ENCODE results near the gene NMBR. TPM values are rescaled to one million over a fixed set of nuclear protein-coding genes. Genes with fewer than 3 reads are reported as not detected.
A peak's percentile ranks its signal among the peaks of the same experiment; 100 is the strongest.
"Not testable (repeated sequence)": the region's sequence is repeated elsewhere in the genome, so short reads cannot be mapped to it uniquely, and the experiment has no call there.

Gene NMBR
- total and polyA plus RNA-seq, 9 donors: 0.09 to 0.36 (median 0.15) TPM; not detected in 4

GRCh38 chr6:142031035-142031434 is 115.9 kb downstream of the NMBR start:
- no peak for DNase-seq
- Histone ChIP-seq H3K27ac (ENCODE audit: low read length) (no peak overlapping the region), H3K36me3 (ENCODE audit: control insufficient read depth, insufficient read depth, low read length) (no peaks in the 10 kb centered on the region), H3K9me3 (replicated peaks; ENCODE audit: control insufficient read depth, low read depth, low read length) (no peaks in the 10 kb centered on the region), H3K4me1 (ENCODE audit: control insufficient read depth, insufficient read depth, low read length) (no peaks in the 10 kb centered on the region), H3K4me3 (ENCODE audit: low read length) (no peak overlapping the region), H3K27me3 (ENCODE audit: control insufficient read depth, insufficient read depth, low read length) (no peaks in the 10 kb centered on the region)
- WGBS (ENCODE audit: insufficient coverage): no CpG with 5 or more reads among the region's 4 CpGs

- no peak overlapping the region for H3K27ac ChIP-seq (ENCODE audit: low read length)
- no peaks in the 10 kb centered on the region for H3K36me3 ChIP-seq (ENCODE audit: control insufficient read depth, insufficient read depth, low read length)
- peak; percentile 4 for DNase-seq
- H3K27me3 ChIP-seq (ENCODE audit: control insufficient read depth, insufficient read depth, low read length): no peaks in the 10 kb centered on the region
- 75% methylated on average over 10 of the region's 11 CpGs for WGBS (ENCODE audit: insufficient coverage)
- no peaks in the 10 kb centered on the region for H3K9me3 ChIP-seq (replicated peaks; ENCODE audit: control insufficient read depth, low read depth, low read length)
- no peak overlapping the region for H3K4me3 ChIP-seq (ENCODE audit: low read length)
- H3K4me1 ChIP-seq (ENCODE audit: control insufficient read depth, insufficient read depth, low read length): no peaks in the 10 kb centered on the region
These were observed 116.8 kb downstream of the NMBR start for GRCh38 chr6:142030115-142030619.

GRCh38 chr6:142028527-142028926 is 118.4 kb downstream of the NMBR start:
- Histone ChIP-seq H3K27ac (ENCODE audit: low read length) (no peak overlapping the region), H3K27me3 (ENCODE audit: control insufficient read depth, insufficient read depth, low read length) (no peaks in the 10 kb centered on the region), H3K36me3 (ENCODE audit: control insufficient read depth, insufficient read depth, low read length) (no peaks in the 10 kb centered on the region), H3K9me3 (replicated peaks; ENCODE audit: control insufficient read depth, low read depth, low read length) (no peaks in the 10 kb centered on the region), H3K4me1 (ENCODE audit: control insufficient read depth, insufficient read depth, low read length) (no peaks in the 10 kb centered on the region), H3K4me3 (ENCODE audit: low read length) (no peak overlapping the region)
- no peak for DNase-seq
- WGBS (ENCODE audit: insufficient coverage): no CpG with 5 or more reads among the region's 3 CpGs

- WGBS (ENCODE audit: insufficient coverage): no CpG with 5 or more reads among the region's 3 CpGs
- not testable (repeated sequence) for H3K4me3 ChIP-seq (ENCODE audit: low read length); DNase-seq; H3K4me1 ChIP-seq (ENCODE audit: control insufficient read depth, insufficient read depth, low read length); H3K27ac ChIP-seq (ENCODE audit: low read length); H3K36me3 ChIP-seq (ENCODE audit: control insufficient read depth, insufficient read depth, low read length); H3K9me3 ChIP-seq (replicated peaks; ENCODE audit: control insufficient read depth, low read depth, low read length); H3K27me3 ChIP-seq (ENCODE audit: control insufficient read depth, insufficient read depth, low read length)
These were observed 119.1 kb downstream of the NMBR start for GRCh38 chr6:142027804-142028203.

GRCh38 chr6:142027074-142027473 is 119.8 kb downstream of the NMBR start:
- H3K27ac ChIP-seq (ENCODE audit: low read length): no peak overlapping the region
- no peaks in the 10 kb centered on the region for H3K36me3 ChIP-seq (ENCODE audit: control insufficient read depth, insufficient read depth, low read length)
- WGBS (ENCODE audit: insufficient coverage): 50% methylated on average over 1 of the region's 3 CpGs
- H3K27me3 ChIP-seq (ENCODE audit: control insufficient read depth, insufficient read depth, low read length): no peaks in the 10 kb centered on the region
- H3K4me1 ChIP-seq (ENCODE audit: control insufficient read depth, insufficient read depth, low read length): no peaks in the 10 kb centered on the region
- DNase-seq: no peak
- no peak overlapping the region for H3K4me3 ChIP-seq (ENCODE audit: low read length)
- H3K9me3 ChIP-seq (replicated peaks; ENCODE audit: control insufficient read depth, low read depth, low read length): no peaks in the 10 kb centered on the region

- H3K4me1 ChIP-seq (ENCODE audit: control insufficient read depth, insufficient read depth, low read length): no peaks in the 10 kb centered on the region
- no peaks in the 10 kb centered on the region for H3K27me3 ChIP-seq (ENCODE audit: control insufficient read depth, insufficient read depth, low read length)
- no peaks in the 10 kb centered on the region for H3K36me3 ChIP-seq (ENCODE audit: control insufficient read depth, insufficient read depth, low read length)
- H3K27ac ChIP-seq (ENCODE audit: low read length): no peak overlapping the region
- DNase-seq: no peak
- no peaks in the 10 kb centered on the region for H3K9me3 ChIP-seq (replicated peaks; ENCODE audit: control insufficient read depth, low read depth, low read length)
- no peak overlapping the region for H3K4me3 ChIP-seq (ENCODE audit: low read length)
These were observed 120.5 kb downstream of the NMBR start for GRCh38 chr6:142026471-142026870.

Other genes with a start within 250 kb of the NMBR start
- not detected for gene GJE1, start 14.2 kb downstream of the NMBR start, total RNA-seq
- not detected for gene GJE1, start 14.2 kb downstream of the NMBR start, polyA plus RNA-seq (ENCODE audit: insufficient read depth in 1 of 8, insufficient read length in 8 of 8, low replicate concordance in 1 of 8)
- 42.0 TPM for gene VTA1, start 141 bp upstream of the NMBR start, total RNA-seq
- gene VTA1, start 141 bp upstream of the NMBR start, polyA plus RNA-seq (ENCODE audit: insufficient read depth in 1 of 8, insufficient read length in 8 of 8, low replicate concordance in 1 of 8): 10 to 100 TPM; 44.8 to 59.0 (median 55.9) TPM
- gene ADGRG6, start 154.9 kb upstream of the NMBR start, total RNA-seq: 12.1 TPM
- 10 to 100 TPM in 4 of 8 donors, 1 to 10 TPM in 4; 6.2 to 13.9 (median 9.5) TPM for gene ADGRG6, start 154.9 kb upstream of the NMBR start, polyA plus RNA-seq (ENCODE audit: insufficient read depth in 1 of 8, insufficient read length in 8 of 8, low replicate concordance in 1 of 8)

All from muscle of leg (tissue), 11 donors.